ENCODE data around the gene TAX1BP1. TPM values are rescaled to one million over a fixed set of nuclear protein-coding genes. Genes with fewer than 3 reads are reported as not detected.

TAX1BP1 gene
- polyA plus RNA-seq, 1 donor from 2014 or later: 115 TPM

GRCh38 chr7:27779873-27780272, 39.9 kb downstream of the TAX1BP1 start:
- no peaks in the 10 kb centered on the region for H4K20me1 ChIP-seq (ENCODE audit: insufficient read depth)
- H3K79me2 ChIP-seq (replicated peaks; ENCODE audit: insufficient read depth, low read length): no peaks in the 10 kb centered on the region
- H2AFZ ChIP-seq (ENCODE audit: low read depth, low read length): no peak overlapping the region
- TF ChIP-seq RAD21 (conservative IDR thresholded peaks at IDR 0.05) (no peak), MXI1 (conservative IDR thresholded peaks at IDR 0.05; ENCODE audit: poor library complexity, severe bottlenecking) (no peak)
- H3K9ac ChIP-seq (ENCODE audit: low read length): no peak overlapping the region
- H3K9me2 ChIP-seq (ENCODE audit: insufficient read depth, low read length): no peaks in the 10 kb centered on the region
- no peak overlapping the region for H3K27ac ChIP-seq (ENCODE audit: low read length)
- no peaks in the 10 kb centered on the region for H3K9me3 ChIP-seq (ENCODE audit: low read length)
- no peak overlapping the region for H3K4me3 ChIP-seq (ENCODE audit: low read length)
- no peaks in the 10 kb centered on the region for H3K27me3 ChIP-seq (ENCODE audit: insufficient read depth, low read depth, low read length)
- peaks cover 5% of the 10 kb centered on the region for H3K36me3 ChIP-seq (ENCODE audit: insufficient read depth, low read length)
- H3F3A ChIP-seq (ENCODE audit: insufficient read depth, low read length, poor library complexity, severe bottlenecking): no peaks in the 10 kb centered on the region
- no peak overlapping the region for H3K4me2 ChIP-seq (ENCODE audit: low read length)

- no peaks in the 10 kb centered on the region for H3K9me3 ChIP-seq (ENCODE audit: low read length)
- H3K4me3 ChIP-seq (ENCODE audit: low read length): no peak overlapping the region
- H3K27me3 ChIP-seq (ENCODE audit: insufficient read depth, low read depth, low read length): no peaks in the 10 kb centered on the region
- no peak overlapping the region for H2AFZ ChIP-seq (ENCODE audit: low read depth, low read length)
- H4K20me1 ChIP-seq (ENCODE audit: insufficient read depth): no peaks in the 10 kb centered on the region
- TF ChIP-seq RAD21 (conservative IDR thresholded peaks at IDR 0.05): no peak
- TF ChIP-seq SMC3 (conservative IDR thresholded peaks at IDR 0.05; ENCODE audit: poor library complexity): no peak
- no peak for TF ChIP-seq TAF1 (IDR thresholded peaks at IDR 0.05; ENCODE audit: low read depth)
- TF ChIP-seq EZH2 (IDR thresholded peaks at IDR 0.05; ENCODE audit: borderline replicate concordance, insufficient read depth, low read length, poor library complexity, severe bottlenecking): no peak
- no peak for TF ChIP-seq REST (IDR thresholded peaks at IDR 0.05; ENCODE audit: borderline replicate concordance)
- TF ChIP-seq CTCF (IDR thresholded peaks at IDR 0.05; ENCODE audit: poor library complexity, severe bottlenecking): no peak
- no peak for TF ChIP-seq EP300 (conservative IDR thresholded peaks at IDR 0.05; ENCODE audit: poor library complexity, severe bottlenecking)
- no peak for TF ChIP-seq POLR2AphosphoS5 (IDR thresholded peaks at IDR 0.05)
- TF ChIP-seq MXI1 (conservative IDR thresholded peaks at IDR 0.05; ENCODE audit: poor library complexity, severe bottlenecking): no peak
- no peak overlapping the region for H3K4me2 ChIP-seq (ENCODE audit: low read length)
- no peaks in the 10 kb centered on the region for H3K79me2 ChIP-seq (replicated peaks; ENCODE audit: insufficient read depth, low read length)
- H3K9me2 ChIP-seq (ENCODE audit: insufficient read depth, low read length): no peaks in the 10 kb centered on the region
- H3F3A ChIP-seq (ENCODE audit: insufficient read depth, low read length, poor library complexity, severe bottlenecking): no peaks in the 10 kb centered on the region
- peaks cover 5% of the 10 kb centered on the region for H3K36me3 ChIP-seq (ENCODE audit: insufficient read depth, low read length)
- no peak overlapping the region for H3K9ac ChIP-seq (ENCODE audit: low read length)
- H3K27ac ChIP-seq (ENCODE audit: low read length): no peak overlapping the region
Measured at GRCh38 chr7:27781188-27781587, 41.2 kb downstream of the TAX1BP1 start.

- H3K36me3 ChIP-seq (ENCODE audit: insufficient read depth, low read length): peaks cover 5% of the 10 kb centered on the region
- no peaks in the 10 kb centered on the region for H3K9me3 ChIP-seq (ENCODE audit: low read length)
- no peaks in the 10 kb centered on the region for H3K9me2 ChIP-seq (ENCODE audit: insufficient read depth, low read length)
- no peaks in the 10 kb centered on the region for H3K79me2 ChIP-seq (replicated peaks; ENCODE audit: insufficient read depth, low read length)
- no peaks in the 10 kb centered on the region for H4K20me1 ChIP-seq (ENCODE audit: insufficient read depth)
- no peak overlapping the region for H2AFZ ChIP-seq (ENCODE audit: low read depth, low read length)
- H3K4me2 ChIP-seq (ENCODE audit: low read length): no peak overlapping the region
- no peak overlapping the region for H3K9ac ChIP-seq (ENCODE audit: low read length)
- H3K27ac ChIP-seq (ENCODE audit: low read length): no peak overlapping the region
- H3K27me3 ChIP-seq (ENCODE audit: insufficient read depth, low read depth, low read length): no peaks in the 10 kb centered on the region
- H3K4me3 ChIP-seq (ENCODE audit: low read length): no peak overlapping the region
- TF ChIP-seq POLR2AphosphoS5 (IDR thresholded peaks at IDR 0.05) (no peak), CTCF (IDR thresholded peaks at IDR 0.05; ENCODE audit: poor library complexity, severe bottlenecking) (no peak), MXI1 (conservative IDR thresholded peaks at IDR 0.05; ENCODE audit: poor library complexity, severe bottlenecking) (no peak), EZH2 (IDR thresholded peaks at IDR 0.05; ENCODE audit: borderline replicate concordance, insufficient read depth, low read length, poor library complexity, severe bottlenecking) (no peak)
- H3F3A ChIP-seq (ENCODE audit: insufficient read depth, low read length, poor library complexity, severe bottlenecking): no peaks in the 10 kb centered on the region
Measured at GRCh38 chr7:27782849-27783248, 42.9 kb downstream of the TAX1BP1 start.
